ENCODE data around the gene NWD2. TPM values are rescaled to one million over a fixed set of nuclear protein-coding genes. Genes with fewer than 3 reads are reported as not detected.

Gene NWD2
- total RNA-seq, 1 experiment from 2014 or later: not detected

DNA sequence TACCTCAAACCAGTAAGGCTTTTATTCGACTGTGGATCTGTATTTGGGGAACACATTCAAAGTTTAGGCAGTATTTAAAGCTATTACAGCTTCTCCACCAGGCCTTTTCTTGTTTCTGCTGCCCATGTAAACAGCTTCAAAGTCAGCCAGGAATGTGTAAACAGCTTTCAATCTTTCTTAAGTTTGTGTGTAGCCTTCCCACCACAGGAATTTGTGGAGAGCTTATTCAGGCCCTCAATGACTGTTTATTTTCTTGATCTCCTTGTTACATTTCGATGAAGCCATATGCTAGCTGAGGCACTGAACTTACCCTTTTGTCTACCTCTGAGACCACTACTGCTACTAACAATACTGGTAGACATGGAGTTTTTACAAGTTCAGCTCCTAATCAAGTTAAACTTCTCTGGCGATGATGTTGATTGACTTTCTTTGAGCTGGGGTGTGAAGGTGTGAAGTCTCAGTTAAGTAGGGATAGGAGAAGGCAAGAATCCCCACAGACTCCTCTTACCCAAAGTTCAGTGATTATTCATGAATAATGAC lies 72.6 kb downstream of the NWD2 start:
- Histone ChIP-seq H3K9me3 (ENCODE audit: insufficient read depth, low read depth) (no peaks in the 10 kb centered on the region), H2AFZ (no peak overlapping the region), H3K9me2 (ENCODE audit: insufficient read depth) (no peaks in the 10 kb centered on the region), H3K27me3 (ENCODE audit: insufficient read depth, low read depth) (no peaks in the 10 kb centered on the region), H3K4me2 (no peak overlapping the region), H3K79me2 (ENCODE audit: low read depth) (no peaks in the 10 kb centered on the region), H3K4me1 (replicated peaks; ENCODE audit: insufficient read depth) (no peaks in the 10 kb centered on the region), H3K4me3 (no peak overlapping the region), H3K27ac (no peak overlapping the region), H3K36me3 (ENCODE audit: low read depth) (no peaks in the 10 kb centered on the region), H4K20me1 (ENCODE audit: insufficient read depth) (no peaks in the 10 kb centered on the region), H3F3A (ENCODE audit: insufficient read depth, low read depth) (no peaks in the 10 kb centered on the region)
- CTCF ChIA-PET: no interaction called here
- intact Hi-C loops (cut with micrococcal nuclease; ENCODE audit: unreplicated experiment): no loop called here
- TF ChIP-seq EZH2 (IDR thresholded peaks at IDR 0.05; ENCODE audit: low read depth): no peak
- TF ChIP-seq, protein P1, sequence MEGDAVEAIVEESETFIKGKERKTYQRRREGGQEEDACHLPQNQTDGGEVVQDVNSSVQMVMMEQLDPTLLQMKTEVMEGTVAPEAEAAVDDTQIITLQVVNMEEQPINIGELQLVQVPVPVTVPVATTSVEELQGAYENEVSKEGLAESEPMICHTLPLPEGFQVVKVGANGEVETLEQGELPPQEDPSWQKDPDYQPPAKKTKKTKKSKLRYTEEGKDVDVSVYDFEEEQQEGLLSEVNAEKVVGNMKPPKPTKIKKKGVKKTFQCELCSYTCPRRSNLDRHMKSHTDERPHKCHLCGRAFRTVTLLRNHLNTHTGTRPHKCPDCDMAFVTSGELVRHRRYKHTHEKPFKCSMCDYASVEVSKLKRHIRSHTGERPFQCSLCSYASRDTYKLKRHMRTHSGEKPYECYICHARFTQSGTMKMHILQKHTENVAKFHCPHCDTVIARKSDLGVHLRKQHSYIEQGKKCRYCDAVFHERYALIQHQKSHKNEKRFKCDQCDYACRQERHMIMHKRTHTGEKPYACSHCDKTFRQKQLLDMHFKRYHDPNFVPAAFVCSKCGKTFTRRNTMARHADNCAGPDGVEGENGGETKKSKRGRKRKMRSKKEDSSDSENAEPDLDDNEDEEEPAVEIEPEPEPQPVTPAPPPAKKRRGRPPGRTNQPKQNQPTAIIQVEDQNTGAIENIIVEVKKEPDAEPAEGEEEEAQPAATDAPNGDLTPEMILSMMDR (conservative IDR thresholded peaks at IDR 0.05): no peak
- POLR2A ChIA-PET (ENCODE audit: unreplicated experiment): no interaction called here
- DNase-seq: no peak
- no TSS peak for BruUV-seq (replicated peaks)

DNA sequence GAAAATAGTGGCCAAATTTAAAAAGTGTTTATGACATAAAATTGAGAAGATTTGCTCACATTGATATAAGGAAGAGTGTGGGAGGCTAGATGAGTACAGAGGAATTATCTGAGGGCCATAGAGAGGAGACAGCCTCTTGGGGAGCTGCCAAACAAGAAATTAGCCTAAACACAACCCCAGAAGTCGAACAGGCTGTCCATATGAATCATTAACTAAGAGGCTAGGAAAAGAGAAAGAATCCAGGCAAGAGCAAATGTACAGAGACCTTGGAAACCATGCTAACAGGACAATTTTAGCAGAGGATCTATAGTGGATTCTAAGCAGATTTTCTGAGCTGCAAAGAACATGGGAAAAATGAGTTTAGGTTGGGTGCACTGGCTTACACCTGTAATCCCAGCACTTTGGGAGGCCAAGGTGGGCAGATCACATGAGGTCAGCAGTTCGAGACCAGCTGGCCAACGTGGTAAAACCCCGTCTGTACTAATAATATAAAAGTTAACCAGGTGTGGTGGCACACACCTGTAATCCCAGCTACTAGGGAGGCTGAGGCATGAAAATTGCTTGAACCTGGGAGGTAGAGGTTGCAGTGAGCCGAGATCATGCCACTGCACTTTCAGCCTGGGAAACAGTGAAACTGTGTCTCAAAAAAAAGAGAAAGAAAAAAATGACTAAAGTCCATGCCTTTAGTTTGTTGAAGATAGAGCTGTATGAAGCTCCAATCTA lies 76.1 kb downstream of the NWD2 start:
- POLR2A ChIA-PET (ENCODE audit: unreplicated experiment): no interaction called here
- H3F3A ChIP-seq (ENCODE audit: insufficient read depth, low read depth): no peaks in the 10 kb centered on the region
- no peak overlapping the region for H2AFZ ChIP-seq
- no TSS peak for BruUV-seq (replicated peaks)
- no peaks in the 10 kb centered on the region for H3K9me3 ChIP-seq (ENCODE audit: insufficient read depth, low read depth)
- H3K9me2 ChIP-seq (ENCODE audit: insufficient read depth): no peaks in the 10 kb centered on the region
- H3K79me2 ChIP-seq (ENCODE audit: low read depth): no peaks in the 10 kb centered on the region
- H3K4me1 ChIP-seq (replicated peaks; ENCODE audit: insufficient read depth): no peaks in the 10 kb centered on the region
- no peaks in the 10 kb centered on the region for H4K20me1 ChIP-seq (ENCODE audit: insufficient read depth)
- no peak overlapping the region for H3K4me3 ChIP-seq
- no peaks in the 10 kb centered on the region for H3K27me3 ChIP-seq (ENCODE audit: insufficient read depth, low read depth)
- no peaks in the 10 kb centered on the region for H3K36me3 ChIP-seq (ENCODE audit: low read depth)
- no peak for TF ChIP-seq EZH2 (IDR thresholded peaks at IDR 0.05; ENCODE audit: low read depth)
- TF ChIP-seq, protein P1 (conservative IDR thresholded peaks at IDR 0.05): no peak
- CTCF ChIA-PET: no interaction called here
- H3K4me2 ChIP-seq: no peak overlapping the region
- no peak overlapping the region for H3K27ac ChIP-seq
- DNase-seq: no peak
- intact Hi-C loops (cut with micrococcal nuclease; ENCODE audit: unreplicated experiment): no loop called here

DNA sequence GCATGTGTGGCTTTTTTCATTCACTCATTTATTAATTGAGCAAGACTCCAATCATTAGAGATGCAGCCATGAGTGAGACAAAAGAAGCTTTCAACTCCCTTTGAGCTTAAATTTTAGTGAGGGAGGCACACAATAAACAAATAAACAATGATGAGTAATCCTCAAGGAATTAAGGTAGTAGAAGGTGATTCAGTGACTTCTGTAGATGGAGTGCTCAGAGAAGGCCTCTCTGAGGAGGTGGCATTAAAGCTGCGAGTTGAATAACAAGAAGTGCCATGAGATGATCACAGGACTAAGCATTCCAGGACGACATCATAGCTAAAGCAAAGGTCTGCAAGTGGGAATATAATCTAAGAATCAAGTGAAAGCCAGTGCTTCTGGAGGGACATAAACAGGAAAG lies 77.6 kb downstream of the NWD2 start:
- no peaks in the 10 kb centered on the region for H3F3A ChIP-seq (ENCODE audit: insufficient read depth, low read depth)
- no peak overlapping the region for H2AFZ ChIP-seq
- no peak overlapping the region for H3K27ac ChIP-seq
- no peaks in the 10 kb centered on the region for H3K79me2 ChIP-seq (ENCODE audit: low read depth)
- no TSS peak for BruUV-seq (replicated peaks)
- H3K27me3 ChIP-seq (ENCODE audit: insufficient read depth, low read depth): no peaks in the 10 kb centered on the region
- TF ChIP-seq, protein P1 (conservative IDR thresholded peaks at IDR 0.05): no peak
- no peak for TF ChIP-seq EZH2 (IDR thresholded peaks at IDR 0.05; ENCODE audit: low read depth)
- H3K4me1 ChIP-seq (replicated peaks; ENCODE audit: insufficient read depth): no peaks in the 10 kb centered on the region
- intact Hi-C loops (cut with micrococcal nuclease; ENCODE audit: unreplicated experiment): no loop called here
- no peaks in the 10 kb centered on the region for H4K20me1 ChIP-seq (ENCODE audit: insufficient read depth)
- no peak for DNase-seq
- no peaks in the 10 kb centered on the region for H3K9me2 ChIP-seq (ENCODE audit: insufficient read depth)
- POLR2A ChIA-PET (ENCODE audit: unreplicated experiment): no interaction called here
- no peak overlapping the region for H3K4me3 ChIP-seq
- H3K4me2 ChIP-seq: no peak overlapping the region
- H3K36me3 ChIP-seq (ENCODE audit: low read depth): no peaks in the 10 kb centered on the region
- CTCF ChIA-PET: no interaction called here
- H3K9me3 ChIP-seq (ENCODE audit: insufficient read depth, low read depth): no peaks in the 10 kb centered on the region
